Measurements from ENCODE around the gene CD274.
"Not testable (repeated sequence)": the region's sequence is repeated elsewhere in the genome, so short reads cannot be mapped to it uniquely, and the experiment has no call there.

CD274 gene

DNA sequence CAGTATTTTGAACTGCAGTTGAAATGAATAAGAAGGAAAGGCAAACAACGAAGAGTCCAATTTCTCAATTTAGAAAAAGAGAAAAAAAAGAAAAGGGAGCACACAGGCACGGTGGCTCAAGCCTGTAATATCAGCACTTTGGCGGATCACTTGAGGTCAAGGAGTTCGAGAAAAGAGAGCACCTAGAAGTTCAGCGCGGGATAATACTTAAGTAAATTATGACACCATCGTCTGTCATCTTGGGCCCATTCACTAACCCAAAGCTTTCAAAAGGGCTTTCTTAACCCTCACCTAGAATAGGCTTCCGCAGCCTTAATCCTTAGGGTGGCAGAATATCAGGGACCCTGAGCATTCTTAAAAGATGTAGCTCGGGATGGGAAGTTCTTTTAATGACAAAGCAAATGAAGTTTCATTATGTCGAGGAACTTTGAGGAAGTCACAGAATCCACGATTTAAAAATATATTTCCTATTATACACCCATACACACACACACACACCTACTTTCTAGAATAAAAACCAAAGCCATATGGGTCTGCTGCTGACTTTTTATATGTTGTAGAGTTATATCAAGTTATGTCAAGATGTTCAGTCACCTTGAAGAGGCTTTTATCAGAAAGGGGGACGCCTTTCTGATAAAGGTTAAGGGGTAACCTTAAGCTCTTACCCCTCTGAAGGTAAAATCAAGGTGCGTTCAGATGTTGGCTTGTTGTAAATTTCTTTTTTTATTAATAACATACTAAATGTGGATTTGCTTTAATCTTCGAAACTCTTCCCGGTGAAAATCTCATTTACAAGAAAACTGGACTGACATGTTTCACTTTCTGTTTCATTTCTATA is 602 bp upstream of the CD274 start:
- no peaks in the 10 kb centered on the region for H3K27me3 ChIP-seq (ENCODE audit: control insufficient read depth, insufficient read depth, low read length)
- H3K4me2 ChIP-seq (ENCODE audit: low read length): peak overlapping the region; percentile 83
- peak overlapping the region; percentile 77 for H3K4me3 ChIP-seq (ENCODE audit: low read length)
- no peaks in the 10 kb centered on the region for H3K36me3 ChIP-seq (ENCODE audit: insufficient read depth, low read length)
- H3K4me1 ChIP-seq (ENCODE audit: control insufficient read depth, insufficient read depth, low read length): peaks cover 58% of the 10 kb centered on the region
- H3K9me3 ChIP-seq (replicated peaks; ENCODE audit: low read length): no peaks in the 10 kb centered on the region
- peak overlapping the region; percentile 87 for H3K9ac ChIP-seq (ENCODE audit: low read depth, low read length)

DNA sequence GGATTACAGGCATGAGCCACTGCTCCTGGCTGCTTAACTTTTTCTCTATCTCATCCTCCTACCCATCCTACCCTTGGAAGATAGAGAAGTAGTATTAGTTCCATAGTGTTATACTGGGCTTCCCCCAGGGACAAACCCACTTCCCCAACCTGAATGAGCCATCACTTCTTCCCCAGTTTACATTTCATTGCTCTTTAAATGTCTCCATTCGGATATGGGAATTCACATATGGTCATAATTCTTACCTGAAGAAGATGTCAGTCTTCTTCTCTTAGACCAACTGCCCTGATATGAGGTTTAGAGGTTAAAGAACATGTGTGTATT is 1.9 kb downstream of the CD274 start:
- peaks cover 58% of the 10 kb centered on the region for H3K4me1 ChIP-seq (ENCODE audit: control insufficient read depth, insufficient read depth, low read length)
- H3K27me3 ChIP-seq (ENCODE audit: control insufficient read depth, insufficient read depth, low read length): no peaks in the 10 kb centered on the region
- no peak overlapping the region for H3K4me3 ChIP-seq (ENCODE audit: low read length)
- H3K4me2 ChIP-seq (ENCODE audit: low read length): peak overlapping the region; percentile 26
- H3K9me3 ChIP-seq (replicated peaks; ENCODE audit: low read length): no peaks in the 10 kb centered on the region
- no peak overlapping the region for H3K9ac ChIP-seq (ENCODE audit: low read depth, low read length)
- H3K36me3 ChIP-seq (ENCODE audit: insufficient read depth, low read length): peaks cover 2% of the 10 kb centered on the region

DNA sequence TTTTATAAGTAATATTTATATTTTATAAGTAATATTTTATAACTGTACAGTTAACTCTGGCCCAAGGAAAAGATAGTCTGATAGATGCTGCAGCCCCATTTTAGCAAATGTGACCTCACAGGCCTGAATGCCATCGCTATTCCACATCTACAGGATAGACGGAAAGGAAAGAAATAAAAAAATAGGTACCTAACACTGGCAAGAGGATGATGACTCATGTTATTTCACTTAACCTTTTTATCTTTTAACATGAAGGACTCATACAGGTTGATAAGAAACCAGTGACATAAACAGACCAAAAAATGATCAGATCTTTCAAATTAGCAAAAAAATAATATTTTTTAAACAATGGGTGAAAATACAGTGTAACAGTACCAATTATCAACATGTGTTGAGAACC is 2.7 kb downstream of the CD274 start:
- Histone ChIP-seq H3K4me2 (ENCODE audit: low read length) (peak overlapping the region; percentile 63), H3K4me3 (ENCODE audit: low read length) (no peak overlapping the region), H3K9ac (ENCODE audit: low read depth, low read length) (no peak overlapping the region), H3K27me3 (ENCODE audit: control insufficient read depth, insufficient read depth, low read length) (no peaks in the 10 kb centered on the region), H3K9me3 (replicated peaks; ENCODE audit: low read length) (no peaks in the 10 kb centered on the region), H3K4me1 (ENCODE audit: control insufficient read depth, insufficient read depth, low read length) (peaks cover 50% of the 10 kb centered on the region), H3K36me3 (ENCODE audit: insufficient read depth, low read length) (peaks cover 6% of the 10 kb centered on the region)

DNA sequence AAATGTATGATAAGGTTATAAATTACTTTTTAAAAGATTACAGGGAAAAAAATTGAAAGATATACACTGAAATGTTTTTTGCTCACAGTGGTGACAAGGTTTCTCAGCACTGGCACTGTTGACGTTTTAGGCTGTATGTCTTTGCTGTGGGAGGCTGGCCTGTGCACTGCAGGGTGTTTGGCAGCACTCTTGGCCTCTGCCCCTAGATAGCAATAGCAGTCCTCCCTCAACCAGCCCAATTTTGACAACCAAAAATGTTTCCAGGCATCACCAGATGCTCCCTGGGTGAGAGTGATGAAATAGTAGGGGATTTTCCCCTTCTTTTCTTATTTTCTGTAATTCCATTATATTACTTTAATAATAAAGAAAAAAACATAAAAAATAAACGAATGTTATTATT is 3.3 kb downstream of the CD274 start:
- Histone ChIP-seq H3K4me2 (ENCODE audit: low read length) (peak overlapping the region; percentile 63), H3K9ac (ENCODE audit: low read depth, low read length) (peak overlapping the region; percentile 52), H3K27me3 (ENCODE audit: control insufficient read depth, insufficient read depth, low read length) (no peaks in the 10 kb centered on the region), H3K4me1 (ENCODE audit: control insufficient read depth, insufficient read depth, low read length) (peaks cover 43% of the 10 kb centered on the region), H3K36me3 (ENCODE audit: insufficient read depth, low read length) (peaks cover 10% of the 10 kb centered on the region), H3K4me3 (ENCODE audit: low read length) (no peak overlapping the region), H3K9me3 (replicated peaks; ENCODE audit: low read length) (no peaks in the 10 kb centered on the region)

DNA sequence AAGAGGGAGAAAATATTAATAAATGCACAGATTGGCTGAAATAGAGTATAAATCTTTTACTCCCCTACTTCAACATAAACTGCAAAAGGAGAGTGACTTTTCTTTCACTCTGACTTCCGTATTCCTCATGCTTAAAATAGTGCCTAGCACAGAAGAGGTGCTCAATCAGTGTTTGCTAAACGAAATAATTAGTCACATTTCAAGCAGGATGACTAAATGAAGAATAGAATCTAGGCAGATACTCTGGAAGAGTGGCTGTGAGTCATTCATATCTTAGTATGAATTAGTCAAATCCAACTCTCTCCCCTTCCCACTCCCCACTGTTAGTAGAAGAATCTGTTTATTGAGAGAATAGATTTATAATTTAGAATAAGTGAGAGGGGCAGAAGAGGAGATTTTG is 4.8 kb downstream of the CD274 start:
- H3K9ac ChIP-seq (ENCODE audit: low read depth, low read length): peak overlapping the region; percentile 52
- peaks cover 29% of the 10 kb centered on the region for H3K4me1 ChIP-seq (ENCODE audit: control insufficient read depth, insufficient read depth, low read length)
- peaks cover 21% of the 10 kb centered on the region for H3K36me3 ChIP-seq (ENCODE audit: insufficient read depth, low read length)
- no peak overlapping the region for H3K4me3 ChIP-seq (ENCODE audit: low read length)
- H3K9me3 ChIP-seq (replicated peaks; ENCODE audit: low read length): no peaks in the 10 kb centered on the region
- no peaks in the 10 kb centered on the region for H3K27me3 ChIP-seq (ENCODE audit: control insufficient read depth, insufficient read depth, low read length)
- H3K4me2 ChIP-seq (ENCODE audit: low read length): peak overlapping the region; percentile 63

DNA sequence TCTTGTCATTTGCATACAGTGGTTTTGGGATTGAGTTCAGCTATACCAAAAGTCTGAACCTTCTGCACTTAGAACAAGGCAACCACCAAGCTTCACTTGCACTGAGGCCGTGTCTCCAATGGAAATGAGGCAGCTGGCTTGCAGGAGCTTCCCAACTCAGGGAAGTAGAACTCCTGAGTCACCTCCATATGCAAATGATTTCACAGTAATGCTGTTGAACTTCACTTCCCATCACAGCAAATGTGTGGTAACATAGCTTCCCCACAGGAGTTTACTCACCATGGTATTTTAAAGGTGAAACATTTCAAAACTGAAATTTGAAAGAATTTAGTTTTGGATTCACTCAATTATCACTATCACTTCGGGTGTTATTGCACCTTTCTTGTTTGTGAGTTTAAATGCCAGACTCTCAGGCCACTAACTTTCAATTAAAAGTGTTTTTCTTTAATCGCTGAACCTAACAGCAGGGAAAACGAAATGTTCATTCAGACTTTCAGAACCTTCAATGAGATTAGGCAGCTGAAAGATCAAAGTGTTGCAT is 9.0 kb downstream of the CD274 start:
- no peaks in the 10 kb centered on the region for H3K27me3 ChIP-seq (ENCODE audit: control insufficient read depth, insufficient read depth, low read length)
- no peaks in the 10 kb centered on the region for H3K9me3 ChIP-seq (replicated peaks; ENCODE audit: low read length)
- peaks cover 12% of the 10 kb centered on the region for H3K4me1 ChIP-seq (ENCODE audit: control insufficient read depth, insufficient read depth, low read length)
- no peak overlapping the region for H3K4me3 ChIP-seq (ENCODE audit: low read length)
- peaks cover 46% of the 10 kb centered on the region for H3K36me3 ChIP-seq (ENCODE audit: insufficient read depth, low read length)
- H3K9ac ChIP-seq (ENCODE audit: low read depth, low read length): no peak overlapping the region
- no peak overlapping the region for H3K4me2 ChIP-seq (ENCODE audit: low read length)

DNA sequence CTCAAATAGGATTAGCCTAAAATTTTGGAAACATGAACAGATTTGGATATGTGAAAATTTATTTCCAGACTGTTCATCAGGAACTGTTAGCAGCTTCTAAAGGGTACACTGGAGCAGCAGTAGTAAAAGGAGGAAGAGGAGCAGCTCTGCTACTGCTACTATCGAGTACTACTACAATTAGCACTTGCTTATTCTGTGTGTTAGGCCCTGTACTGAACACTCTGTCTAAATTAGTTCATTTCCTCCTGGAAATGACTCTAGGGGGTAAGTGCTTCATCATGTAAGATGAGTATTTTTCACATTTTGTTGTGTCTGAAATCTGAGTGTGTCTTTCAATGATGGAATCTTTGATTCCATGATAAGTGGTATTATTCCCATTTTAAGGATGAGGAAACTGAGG is 9.8 kb downstream of the CD274 start:
- Histone ChIP-seq H3K4me1 (ENCODE audit: control insufficient read depth, insufficient read depth, low read length) (peaks cover 5% of the 10 kb centered on the region), H3K4me3 (ENCODE audit: low read length) (no peak overlapping the region), H3K36me3 (ENCODE audit: insufficient read depth, low read length) (peaks cover 48% of the 10 kb centered on the region), H3K4me2 (ENCODE audit: low read length) (no peak overlapping the region), H3K9ac (ENCODE audit: low read depth, low read length) (no peak overlapping the region), H3K27me3 (ENCODE audit: control insufficient read depth, insufficient read depth, low read length) (no peaks in the 10 kb centered on the region), H3K9me3 (replicated peaks; ENCODE audit: low read length) (no peaks in the 10 kb centered on the region)

DNA sequence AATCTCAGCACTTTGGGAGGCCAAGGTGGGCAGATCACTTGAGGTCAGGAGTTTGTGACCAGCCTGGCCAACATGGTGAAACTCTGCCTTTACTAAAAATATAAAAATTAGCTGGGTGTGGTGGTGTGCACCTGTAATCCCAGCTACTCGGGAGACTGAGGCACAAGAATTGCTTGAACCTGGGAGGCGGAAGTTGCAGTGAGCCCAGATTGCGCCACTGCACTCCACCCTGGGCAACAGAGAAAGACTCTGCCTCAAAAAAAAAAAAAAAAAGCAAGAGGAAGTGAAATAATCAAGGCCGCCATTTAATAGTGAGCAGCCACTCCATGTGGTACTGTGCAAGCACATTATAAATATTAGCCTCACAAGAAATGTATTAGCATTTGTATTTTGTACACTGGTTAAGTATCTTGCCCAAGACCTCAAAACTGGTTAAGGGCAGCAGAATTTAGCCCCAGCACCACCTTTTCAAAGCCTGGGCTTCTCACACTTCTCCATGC is 14.5 kb downstream of the CD274 start:
- H3K4me1 ChIP-seq (ENCODE audit: control insufficient read depth, insufficient read depth, low read length); H3K9me3 ChIP-seq (replicated peaks; ENCODE audit: low read length); H3K9ac ChIP-seq (ENCODE audit: low read depth, low read length); H3K4me3 ChIP-seq (ENCODE audit: low read length); H3K27me3 ChIP-seq (ENCODE audit: control insufficient read depth, insufficient read depth, low read length); H3K4me2 ChIP-seq (ENCODE audit: low read length): not testable (repeated sequence)
- H3K36me3 ChIP-seq (ENCODE audit: insufficient read depth, low read length): peaks cover 68% of the 10 kb centered on the region

DNA sequence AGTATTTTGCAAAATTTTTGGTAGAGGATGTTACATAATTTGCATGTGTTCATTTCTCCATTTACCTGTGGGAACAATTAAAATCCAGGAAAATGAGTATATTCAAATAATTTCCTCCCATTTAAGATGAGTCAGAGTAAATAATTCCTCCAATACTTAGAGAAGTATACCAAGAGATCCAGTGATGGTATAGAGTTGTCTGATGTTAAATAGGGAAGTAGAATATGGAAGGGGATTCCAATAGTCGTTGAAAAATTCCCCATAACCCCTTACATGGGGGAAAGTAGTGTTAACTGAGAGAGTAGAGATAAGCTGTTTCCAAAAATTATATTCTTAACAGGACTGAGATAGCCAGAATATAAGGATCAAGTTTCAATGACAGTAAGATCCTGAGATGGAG is 15.7 kb downstream of the CD274 start:
- Histone ChIP-seq H3K9me3 (replicated peaks; ENCODE audit: low read length) (no peaks in the 10 kb centered on the region), H3K4me1 (ENCODE audit: control insufficient read depth, insufficient read depth, low read length) (no peaks in the 10 kb centered on the region), H3K4me2 (ENCODE audit: low read length) (no peak overlapping the region), H3K9ac (ENCODE audit: low read depth, low read length) (no peak overlapping the region), H3K27me3 (ENCODE audit: control insufficient read depth, insufficient read depth, low read length) (no peaks in the 10 kb centered on the region), H3K36me3 (ENCODE audit: insufficient read depth, low read length) (peaks cover 63% of the 10 kb centered on the region), H3K4me3 (ENCODE audit: low read length) (no peak overlapping the region)

DNA sequence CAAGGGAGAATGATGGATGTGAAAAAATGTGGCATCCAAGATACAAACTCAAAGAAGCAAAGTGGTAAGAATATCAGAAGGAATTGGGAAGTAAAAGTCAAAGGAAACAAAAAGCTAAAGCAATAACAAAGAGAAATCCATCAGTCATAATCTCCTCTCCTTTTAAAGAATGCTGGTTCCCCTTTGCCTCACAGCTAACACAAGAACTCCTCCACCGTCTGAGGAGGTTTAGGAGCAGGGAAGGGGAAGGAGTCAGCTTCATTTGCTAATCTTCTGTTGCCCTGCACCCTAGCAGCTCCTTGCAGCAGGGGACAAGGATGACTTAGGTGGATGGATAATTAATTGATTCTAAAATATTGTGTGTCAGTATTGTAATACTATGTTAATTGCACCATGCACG is 16.4 kb downstream of the CD274 start:
- Histone ChIP-seq H3K27me3 (ENCODE audit: control insufficient read depth, insufficient read depth, low read length) (no peaks in the 10 kb centered on the region), H3K4me1 (ENCODE audit: control insufficient read depth, insufficient read depth, low read length) (no peaks in the 10 kb centered on the region), H3K9ac (ENCODE audit: low read depth, low read length) (no peak overlapping the region), H3K4me3 (ENCODE audit: low read length) (no peak overlapping the region), H3K36me3 (ENCODE audit: insufficient read depth, low read length) (peaks cover 63% of the 10 kb centered on the region), H3K4me2 (ENCODE audit: low read length) (no peak overlapping the region), H3K9me3 (replicated peaks; ENCODE audit: low read length) (no peaks in the 10 kb centered on the region)

DNA sequence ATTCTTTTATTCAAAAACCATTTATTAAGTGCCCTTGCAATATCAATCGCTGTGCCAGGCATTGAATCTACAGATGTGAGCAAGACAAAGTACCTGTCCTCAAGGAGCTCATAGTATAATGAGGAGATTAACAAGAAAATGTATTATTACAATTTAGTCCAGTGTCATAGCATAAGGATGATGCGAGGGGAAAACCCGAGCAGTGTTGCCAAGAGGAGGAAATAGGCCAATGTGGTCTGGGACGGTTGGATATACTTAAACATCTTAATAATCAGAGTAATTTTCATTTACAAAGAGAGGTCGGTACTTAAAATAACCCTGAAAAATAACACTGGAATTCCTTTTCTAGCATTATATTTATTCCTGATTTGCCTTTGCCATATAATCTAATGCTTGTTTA is 18.5 kb downstream of the CD274 start:
- H3K36me3 ChIP-seq (ENCODE audit: insufficient read depth, low read length): peaks cover 49% of the 10 kb centered on the region

DNA sequence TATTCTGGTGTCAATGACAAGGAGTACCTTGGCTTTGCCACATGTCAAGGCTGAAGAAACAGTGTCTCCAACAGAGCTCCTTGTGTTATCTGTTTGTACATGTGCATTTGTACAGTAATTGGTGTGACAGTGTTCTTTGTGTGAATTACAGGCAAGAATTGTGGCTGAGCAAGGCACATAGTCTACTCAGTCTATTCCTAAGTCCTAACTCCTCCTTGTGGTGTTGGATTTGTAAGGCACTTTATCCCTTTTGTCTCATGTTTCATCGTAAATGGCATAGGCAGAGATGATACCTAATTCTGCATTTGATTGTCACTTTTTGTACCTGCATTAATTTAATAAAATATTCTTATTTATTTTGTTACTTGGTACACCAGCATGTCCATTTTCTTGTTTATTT is 19.8 kb downstream of the CD274 start:
- no peak overlapping the region for H3K4me3 ChIP-seq (ENCODE audit: low read length)
- no peak overlapping the region for H3K4me2 ChIP-seq (ENCODE audit: low read length)
- H3K27me3 ChIP-seq (ENCODE audit: control insufficient read depth, insufficient read depth, low read length): no peaks in the 10 kb centered on the region
- no peaks in the 10 kb centered on the region for H3K9me3 ChIP-seq (replicated peaks; ENCODE audit: low read length)
- peaks cover 42% of the 10 kb centered on the region for H3K36me3 ChIP-seq (ENCODE audit: insufficient read depth, low read length)
- no peaks in the 10 kb centered on the region for H3K4me1 ChIP-seq (ENCODE audit: control insufficient read depth, insufficient read depth, low read length)
- H3K9ac ChIP-seq (ENCODE audit: low read depth, low read length): no peak overlapping the region

More for the DNA sequence above, 18.5 kb downstream of the CD274 start:
- no peak overlapping the region for H3K4me2 ChIP-seq (ENCODE audit: low read length)
- no peak overlapping the region for H3K9ac ChIP-seq (ENCODE audit: low read depth, low read length)
- H3K27me3 ChIP-seq (ENCODE audit: control insufficient read depth, insufficient read depth, low read length): no peaks in the 10 kb centered on the region
- no peaks in the 10 kb centered on the region for H3K4me1 ChIP-seq (ENCODE audit: control insufficient read depth, insufficient read depth, low read length)
- H3K4me3 ChIP-seq (ENCODE audit: low read length): no peak overlapping the region
- no peaks in the 10 kb centered on the region for H3K9me3 ChIP-seq (replicated peaks; ENCODE audit: low read length)

Data from skeletal muscle satellite cell (primary cell).